Stimulated activated CD4-positive, alpha-beta T cell treated with anti-CD3 and anti-CD28 coated beads, Interleukin-4, amount 100 ng/mL, for 1 hour (primary cell): ENCODE results near the gene OCA2.

Experiments
- DNase-seq: peaks from one replicate; pipeline ENCODE4 v3.0.0-alpha.2; 2020

OCA2 gene

DNA sequence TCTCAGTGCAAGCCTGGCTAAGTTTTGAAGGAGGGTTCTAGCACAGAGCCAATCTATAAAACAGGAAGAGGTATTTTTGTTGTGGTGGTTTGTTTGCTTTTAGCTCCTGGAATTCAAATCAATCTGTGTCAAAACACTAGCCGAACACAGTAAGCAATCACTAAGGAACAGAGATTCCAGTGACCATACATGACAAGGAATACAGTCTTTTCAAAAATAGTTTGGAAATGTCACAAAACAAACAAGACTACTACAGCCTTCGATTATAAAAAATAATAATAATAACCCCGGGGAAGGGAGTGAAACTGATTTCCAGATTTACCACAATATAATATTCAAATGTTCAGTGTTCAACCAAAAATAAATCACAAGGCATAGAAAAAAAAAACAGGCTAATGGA lies 166.5 kb downstream of the OCA2 start:
- DNase-seq = no peak

DNA sequence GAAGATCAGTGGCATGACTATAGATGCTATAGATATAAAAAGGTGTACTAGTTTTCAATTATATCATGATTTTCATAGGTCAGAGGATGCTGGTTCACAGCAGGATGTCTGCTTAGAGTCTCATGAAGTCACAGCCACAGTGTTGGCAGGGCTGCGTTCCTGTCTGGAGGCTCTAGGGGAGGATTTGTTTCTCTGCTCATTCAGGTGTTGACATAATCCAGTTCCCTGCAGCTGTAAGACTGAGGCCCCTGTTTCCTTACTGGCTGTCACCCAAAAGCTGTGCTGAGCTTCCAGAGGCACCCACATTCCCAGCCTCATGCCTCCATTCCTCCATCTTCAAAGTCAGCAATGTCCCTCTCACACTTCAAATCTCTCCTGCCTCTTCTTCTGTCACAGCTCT lies 170.7 kb downstream of the OCA2 start:
- DNase-seq = no peak

DNA sequence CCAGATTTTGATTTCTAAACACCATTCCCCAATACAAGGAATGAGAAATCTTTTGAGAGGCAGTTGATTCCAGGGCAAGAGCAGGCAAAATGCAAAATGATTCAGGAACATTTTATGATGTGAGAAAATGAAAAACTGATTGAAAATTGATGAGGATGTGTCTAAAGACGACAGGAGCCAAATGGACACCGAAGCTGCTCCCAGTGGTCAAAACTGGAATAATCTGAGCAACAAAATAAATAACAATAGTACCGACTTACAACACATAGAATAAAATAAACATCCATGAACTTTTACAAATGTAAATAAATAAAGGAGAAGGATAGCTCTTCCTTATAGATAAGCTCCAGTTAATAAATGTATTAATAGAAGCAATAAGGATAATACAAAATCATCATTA lies 186.8 kb downstream of the OCA2 start:
- no peak for DNase-seq

DNA sequence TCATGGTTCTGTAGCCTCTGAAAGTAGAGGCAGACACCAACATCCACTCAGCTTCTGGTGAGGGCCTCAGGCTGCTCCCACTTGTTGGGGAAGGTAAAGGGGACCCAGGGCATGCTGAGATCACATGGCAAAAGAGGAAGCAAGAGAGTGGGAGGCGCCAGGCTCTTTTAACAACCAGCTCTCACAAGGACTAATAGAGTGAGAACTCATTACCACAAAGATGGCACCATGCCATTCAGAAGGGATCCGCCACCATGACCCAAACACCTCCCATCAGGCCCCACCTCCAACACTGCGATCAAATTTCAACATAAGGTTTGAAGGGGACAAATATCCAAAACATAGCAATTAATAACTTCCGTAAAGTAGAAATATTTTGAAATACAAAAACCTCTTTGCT lies 192.3 kb downstream of the OCA2 start:
- no peak for DNase-seq

DNA sequence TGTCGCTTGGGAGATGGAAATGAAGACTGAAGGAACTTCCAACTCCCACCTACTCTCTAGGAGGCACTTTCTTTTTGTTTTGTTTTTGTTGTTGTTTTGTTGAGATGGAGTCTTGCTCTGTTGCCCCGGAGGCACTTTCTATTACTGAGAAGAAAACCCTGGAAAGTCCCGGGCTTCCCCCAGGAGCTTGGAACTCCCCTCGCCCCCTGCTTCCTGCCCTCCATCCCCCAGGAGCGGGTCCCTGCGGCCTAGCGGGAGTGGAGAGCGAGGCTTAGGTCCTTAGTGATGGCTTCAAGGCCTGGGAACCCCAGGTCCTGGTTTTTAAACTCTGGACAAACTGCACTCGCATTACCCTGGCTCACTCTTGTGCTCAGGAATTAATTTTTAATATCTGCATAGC lies 195.7 kb downstream of the OCA2 start:
- DNase-seq = no peak

DNA sequence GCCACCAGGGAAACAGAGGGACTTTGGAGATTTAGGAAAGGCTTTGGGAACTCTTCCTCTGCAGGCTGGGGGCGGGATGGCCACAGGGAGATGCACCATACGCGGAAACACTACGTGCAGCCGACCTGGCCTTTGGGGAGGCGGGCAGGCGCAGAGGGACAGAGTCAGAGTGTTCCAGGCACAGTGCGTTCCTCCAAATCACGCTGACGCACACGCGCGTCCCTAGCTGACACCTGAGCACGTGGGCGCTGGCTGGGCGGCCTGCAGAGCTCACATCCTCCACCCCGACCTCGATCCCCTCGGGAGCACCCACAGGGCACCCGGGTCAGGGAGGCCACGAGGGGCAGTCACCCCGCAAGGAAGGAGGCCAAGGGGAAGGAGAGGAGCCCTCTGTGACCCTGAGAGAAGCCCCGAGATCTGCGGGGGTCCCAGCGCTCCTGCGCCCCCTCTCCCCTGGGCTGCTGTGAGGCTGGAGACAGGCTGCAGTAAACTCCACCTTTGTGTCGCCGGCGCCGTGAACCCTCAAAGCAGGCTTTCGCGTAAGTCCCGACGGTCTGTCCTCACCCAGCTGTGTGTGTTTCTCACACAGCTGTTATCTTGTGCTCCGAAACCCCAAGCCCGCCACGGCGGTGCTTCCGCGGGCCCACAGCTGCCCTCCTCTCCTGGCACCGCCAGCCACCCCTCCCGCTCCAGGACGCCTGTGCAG lies 196.3 kb downstream of the OCA2 start:
- no peak for DNase-seq

DNA sequence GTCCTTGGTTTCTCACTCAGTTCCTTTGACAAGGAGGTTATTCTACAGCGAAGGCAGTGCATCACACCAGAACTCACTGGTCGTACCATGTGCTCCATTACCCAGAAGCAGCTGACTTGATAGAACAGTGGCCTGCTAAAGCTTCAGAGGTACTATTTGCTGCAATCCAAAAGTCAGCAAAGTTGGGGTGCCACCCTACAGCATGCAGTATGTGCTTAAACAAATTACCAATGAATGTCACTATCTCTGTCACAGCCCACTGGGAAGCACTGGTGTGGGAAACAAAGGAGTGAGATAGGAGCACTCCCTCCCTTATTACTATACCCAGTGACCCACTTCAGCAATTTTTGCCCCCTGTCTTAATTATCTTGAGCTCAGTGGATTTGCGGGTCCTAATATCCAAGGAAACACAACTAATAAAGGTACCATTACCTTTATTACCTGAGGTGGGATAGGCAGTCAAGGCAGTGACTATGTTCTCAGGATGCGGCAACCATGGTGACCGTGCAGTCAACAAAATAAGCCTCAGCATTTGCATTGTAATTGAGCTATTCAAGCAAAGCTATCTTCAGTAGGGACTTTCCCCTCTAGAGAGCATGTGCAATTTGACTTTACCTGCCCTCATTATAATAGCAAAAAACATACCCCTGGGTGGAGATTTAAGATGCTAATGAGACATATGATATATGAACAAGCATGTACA lies 199.4 kb downstream of the OCA2 start:
- DNase-seq = no peak

DNA sequence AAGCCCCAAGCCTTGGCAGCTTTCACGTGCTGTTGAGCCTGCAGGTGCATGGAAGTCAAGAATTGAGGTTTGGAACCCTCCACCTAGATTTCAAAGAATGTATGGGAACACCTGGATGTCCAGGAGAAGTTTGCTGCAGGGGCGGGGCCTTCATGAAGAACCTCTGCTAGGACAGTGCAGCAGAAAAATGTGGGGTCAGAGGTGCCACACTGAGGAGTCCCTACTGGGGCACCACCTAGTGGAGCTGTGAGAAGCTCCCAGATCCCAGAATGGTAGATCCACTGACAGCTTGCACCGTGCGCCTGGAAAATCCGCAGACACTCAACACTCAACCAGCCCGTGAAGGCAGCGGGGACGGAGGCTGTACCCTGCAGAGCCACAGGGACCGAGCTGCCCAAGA lies 201.6 kb downstream of the OCA2 start:
- no peak for DNase-seq

DNA sequence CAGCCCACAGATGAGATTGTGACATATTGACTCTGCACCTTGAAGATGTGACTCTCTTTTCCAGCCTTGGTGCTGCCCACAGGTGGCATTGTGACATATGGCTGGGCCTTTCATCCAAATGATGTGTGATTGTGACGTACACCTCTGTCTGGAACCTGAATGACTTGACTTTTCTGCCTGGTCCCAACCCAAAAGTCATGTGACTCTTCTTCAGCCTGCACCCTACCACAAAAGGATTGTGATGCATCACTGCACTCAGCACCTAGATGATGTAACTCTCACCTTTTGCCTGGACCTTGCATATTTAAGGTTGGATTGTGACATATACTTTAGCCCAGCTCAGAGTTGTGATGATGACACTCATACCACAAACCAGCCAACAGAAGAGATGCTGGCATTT lies 204.5 kb downstream of the OCA2 start:
- no peak for DNase-seq

DNA sequence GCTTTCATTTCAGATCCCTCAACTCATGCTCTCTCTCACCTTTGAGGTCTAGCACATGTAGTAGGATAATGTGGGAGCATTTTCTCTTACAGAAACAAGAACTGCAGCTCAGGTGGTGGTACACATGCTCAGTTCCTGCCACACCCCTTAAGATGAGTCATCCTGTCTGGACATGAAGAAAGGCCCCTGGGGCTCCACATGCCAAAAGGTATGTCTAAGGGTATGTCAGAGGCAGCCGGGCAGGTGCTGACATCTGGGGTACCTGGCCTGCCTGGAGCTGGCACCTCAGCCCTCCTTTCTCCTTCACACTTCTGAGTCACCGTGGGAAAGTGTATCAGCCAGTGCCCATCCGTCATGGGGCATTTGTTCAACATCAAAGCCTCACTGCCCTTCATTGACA lies 209.9 kb downstream of the OCA2 start:
- no peak for DNase-seq

DNA sequence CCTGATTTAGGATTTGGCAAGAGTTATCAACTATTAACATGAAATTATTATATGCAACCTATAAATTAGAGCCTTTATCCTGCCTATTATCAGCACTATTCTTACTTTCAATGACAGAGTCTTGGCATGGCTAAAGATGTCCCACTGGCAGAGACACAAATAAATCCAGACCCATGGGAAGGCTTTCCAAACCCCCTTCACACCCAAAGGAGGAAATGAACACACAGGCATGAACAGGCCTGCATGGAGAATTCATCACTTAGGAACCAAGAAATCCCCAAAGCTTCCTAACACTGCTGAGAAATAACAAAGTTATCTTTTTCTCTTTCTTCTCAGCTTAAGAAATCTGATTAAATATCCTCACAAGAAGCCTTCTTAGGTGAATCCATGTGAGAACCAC lies 213.9 kb downstream of the OCA2 start:
- no peak for DNase-seq

DNA sequence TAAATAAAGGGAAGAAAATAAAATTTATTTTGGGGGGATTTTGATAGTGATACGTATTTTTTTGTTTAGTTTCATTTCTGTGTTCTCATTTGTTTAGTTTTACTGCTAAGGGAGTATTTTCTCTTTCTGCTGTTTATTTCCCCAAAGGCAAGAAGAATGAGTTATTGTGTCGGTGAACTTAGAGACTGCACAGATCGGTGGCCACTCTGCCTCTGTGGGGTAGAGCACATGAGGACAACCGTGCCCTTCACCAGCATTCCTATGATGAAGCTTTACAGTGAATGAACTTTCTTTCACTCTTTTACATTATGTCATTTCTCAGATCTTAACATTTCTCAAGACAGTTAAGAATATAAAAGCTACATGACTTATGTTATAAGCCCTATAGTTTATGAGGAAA lies 214.4 kb downstream of the OCA2 start:
- DNase-seq = no peak

DNA sequence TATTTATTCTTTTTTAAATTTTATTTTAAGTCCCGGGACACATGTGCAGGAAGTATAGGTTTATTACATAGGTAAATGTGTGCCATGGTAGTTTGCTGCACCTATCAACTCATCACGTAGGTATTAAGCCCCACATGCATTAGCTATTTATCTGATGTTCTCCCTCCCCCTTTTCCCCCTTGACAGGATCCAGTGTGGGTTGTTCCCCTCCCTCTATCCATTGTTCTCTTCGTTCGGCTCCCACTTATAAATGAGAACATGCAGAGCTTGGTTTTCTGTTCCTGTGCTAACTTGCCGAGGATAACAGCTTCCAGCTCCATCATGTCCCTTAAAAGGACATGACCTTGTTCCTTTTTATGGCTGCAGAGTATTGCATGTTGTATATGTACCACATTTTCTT lies 220.3 kb downstream of the OCA2 start:
- DNase-seq = no peak

DNA sequence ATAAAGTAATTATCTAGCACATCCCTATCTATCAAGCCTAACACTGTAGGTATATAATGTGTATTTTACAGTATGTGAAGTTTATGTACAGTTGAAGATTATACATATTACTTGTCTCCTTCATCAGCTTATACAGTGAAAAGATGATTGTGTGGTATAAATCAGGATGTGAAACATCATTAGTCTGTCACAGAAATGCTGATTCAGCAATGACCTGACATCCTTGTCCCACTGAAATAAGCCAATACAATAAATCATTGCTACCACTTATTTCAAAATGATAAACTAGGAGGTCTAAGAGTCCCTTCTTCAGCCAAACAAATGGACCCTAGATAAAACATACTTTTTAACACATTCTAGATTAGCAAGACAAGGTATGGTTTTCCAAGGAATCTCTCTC lies 225.3 kb downstream of the OCA2 start:
- DNase-seq = no peak

DNA sequence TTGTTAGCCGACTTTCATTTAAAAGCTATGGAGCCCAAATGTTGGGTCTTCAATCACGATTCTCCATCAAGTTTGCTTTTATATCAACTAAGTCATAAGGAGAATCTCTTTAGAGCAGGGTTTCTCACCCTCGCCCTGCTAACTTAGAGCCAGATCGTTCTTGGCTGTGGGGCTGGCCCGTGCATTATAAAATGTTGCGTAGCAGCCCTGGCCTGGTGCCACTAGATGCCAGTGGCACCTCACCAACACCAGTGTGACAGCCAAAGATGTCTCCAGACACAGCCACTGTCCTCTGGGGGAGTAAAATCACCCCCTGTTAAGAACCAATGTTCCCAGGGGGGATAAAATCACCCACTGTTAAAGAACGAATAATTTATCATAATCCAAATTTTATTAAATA lies 226.1 kb downstream of the OCA2 start:
- DNase-seq = no peak

DNA sequence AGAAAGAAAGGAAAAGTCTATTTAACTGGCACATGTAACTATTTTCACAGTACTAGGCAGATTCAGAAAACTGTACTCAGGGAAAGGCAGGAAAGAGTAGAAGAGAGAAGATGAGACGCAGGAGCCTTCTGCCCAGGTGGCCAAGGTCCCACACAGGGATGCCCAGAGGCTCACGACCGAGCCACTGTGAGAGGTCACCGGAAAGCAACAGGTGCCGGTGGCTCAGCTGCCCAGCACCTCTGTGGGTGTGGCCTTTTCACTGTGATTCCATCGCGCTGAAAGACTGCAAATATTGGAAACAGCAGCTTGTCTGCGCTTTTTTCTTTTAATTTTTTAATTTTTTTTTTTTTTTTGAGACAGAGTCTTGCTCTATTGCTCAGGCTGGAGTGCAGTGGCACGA lies 226.8 kb downstream of the OCA2 start:
- DNase-seq = no peak

DNA sequence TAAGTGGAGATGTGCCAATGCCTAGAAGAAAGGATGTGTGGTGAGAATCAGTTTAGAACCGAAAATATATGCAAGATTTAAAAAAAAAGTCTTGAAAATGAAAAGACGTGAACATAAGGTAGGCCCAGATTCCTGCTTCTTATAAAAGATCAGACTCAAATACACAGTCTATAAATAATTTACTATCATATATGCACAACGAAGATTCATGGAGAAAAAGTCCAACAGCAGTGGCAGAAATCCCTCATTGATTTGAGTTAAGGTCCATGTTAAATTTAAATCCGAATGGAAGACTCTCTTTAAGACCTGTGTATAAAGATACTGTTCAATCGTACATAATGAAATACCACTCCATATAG lies 227.2 kb downstream of the OCA2 start:
- no peak for DNase-seq

DNA sequence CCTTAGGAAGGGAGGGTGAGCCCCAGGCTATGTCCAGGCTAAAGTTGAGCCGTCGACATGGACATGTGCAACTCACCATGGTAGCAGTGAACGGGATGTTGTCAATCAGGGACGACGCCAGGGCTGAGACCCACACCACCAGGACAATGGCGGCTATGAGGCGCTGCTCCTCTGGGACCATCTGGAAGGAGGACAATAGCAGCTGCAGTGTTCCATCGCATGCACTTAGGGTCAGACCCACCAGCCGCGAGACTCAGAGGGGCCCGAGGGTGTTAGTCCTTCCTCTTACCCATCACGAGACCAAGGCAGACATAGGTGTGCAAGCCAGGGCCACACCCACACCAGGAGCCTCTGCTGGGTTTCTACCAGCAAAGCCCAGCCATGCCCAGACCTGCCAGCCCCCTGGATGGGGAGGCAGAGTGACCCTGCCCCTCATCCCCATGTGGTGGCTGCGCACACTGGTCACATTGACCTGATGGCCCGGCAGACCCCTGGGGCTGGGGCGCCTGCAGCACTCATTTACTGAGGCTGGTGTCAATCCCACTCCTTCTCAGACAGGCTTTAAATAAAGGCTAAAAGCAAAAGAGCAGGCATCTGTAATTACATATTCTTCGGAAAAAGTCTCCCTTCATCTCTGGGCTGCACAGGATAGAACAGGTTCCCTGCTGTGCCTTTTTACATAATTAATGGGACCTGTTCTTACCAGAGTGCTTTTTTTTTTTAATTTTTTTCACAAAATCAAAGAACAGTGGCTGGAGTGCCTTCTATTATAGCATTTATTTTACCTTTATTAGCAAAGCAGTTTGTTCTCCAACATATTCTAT lies 227.8 kb downstream of the OCA2 start:
- DNase-seq = no peak

DNA sequence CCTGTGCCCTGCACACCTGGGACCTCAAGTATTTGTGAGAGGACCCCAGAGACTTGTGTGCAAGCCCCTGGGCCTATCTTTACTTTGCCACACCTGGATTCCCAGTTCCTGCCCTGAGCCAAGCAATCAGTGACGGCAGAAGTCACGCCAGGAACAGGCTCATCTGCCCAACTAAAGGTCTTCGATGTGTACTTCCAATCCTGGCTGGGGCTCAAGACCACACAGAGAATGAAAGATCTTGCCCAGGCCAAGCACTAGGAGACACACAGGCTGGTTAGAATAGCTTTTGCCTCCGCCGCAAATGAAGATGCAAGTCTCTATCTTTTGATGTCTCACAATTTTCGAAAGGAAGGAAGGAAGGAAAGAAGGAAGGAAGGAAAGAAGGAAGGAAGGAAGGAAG lies 228.8 kb downstream of the OCA2 start:
- no peak for DNase-seq

DNA sequence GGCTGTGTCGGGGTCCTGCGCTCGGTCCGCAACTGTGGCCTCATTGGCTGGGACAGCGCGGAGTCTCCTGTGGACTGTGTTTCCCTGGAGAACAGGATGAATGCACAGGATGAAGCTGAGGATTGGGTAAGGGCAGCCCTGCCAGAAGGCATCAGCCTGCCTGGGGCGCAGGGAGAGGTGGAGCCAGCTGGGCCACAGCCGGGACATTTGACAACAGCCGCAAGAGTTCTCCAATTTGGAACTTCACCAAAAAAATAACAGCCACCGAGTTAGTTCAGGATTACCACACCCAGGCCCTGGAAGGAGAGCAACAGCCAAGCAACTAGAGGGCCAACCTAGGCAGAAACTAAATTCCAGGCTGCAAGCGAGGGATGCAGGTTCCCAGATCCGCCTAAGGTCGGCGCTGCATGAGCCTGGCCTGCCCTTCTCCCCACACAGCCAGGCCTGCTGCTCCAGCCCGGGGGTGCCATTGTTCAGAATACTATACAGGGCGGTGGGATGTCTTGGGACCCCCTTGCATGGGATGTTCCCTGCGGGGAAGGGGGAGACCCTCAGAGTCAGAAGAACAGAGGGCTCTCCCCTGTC lies 229.3 kb downstream of the OCA2 start:
- no peak for DNase-seq

DNA sequence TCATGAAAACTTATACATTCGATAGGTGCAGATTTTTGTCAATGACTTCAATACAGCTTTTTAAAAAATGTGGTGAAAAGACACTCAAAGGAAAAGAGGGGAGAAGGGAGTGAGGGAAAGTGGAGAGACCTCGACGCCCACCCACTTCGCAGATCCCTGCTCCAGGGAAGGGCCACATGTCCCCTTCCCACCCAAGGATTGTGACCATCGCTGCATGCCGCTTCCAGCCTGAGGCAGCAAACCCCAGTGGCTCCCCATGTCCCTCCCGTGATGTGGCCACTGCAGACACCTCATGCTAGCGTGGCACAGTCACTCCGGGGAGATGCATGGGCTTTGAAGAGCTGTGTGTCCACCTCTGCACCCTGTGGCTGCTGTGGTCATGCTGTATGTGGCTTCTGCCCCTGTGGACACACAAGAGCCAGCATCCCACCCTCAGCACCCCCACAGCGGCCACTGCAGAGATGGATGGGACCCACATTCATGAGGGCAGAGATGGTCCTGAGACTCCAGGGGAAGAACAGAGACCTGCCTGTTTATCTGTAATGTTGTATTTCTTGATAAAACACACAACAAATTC lies 230.2 kb downstream of the OCA2 start:
- DNase-seq = no peak

DNA sequence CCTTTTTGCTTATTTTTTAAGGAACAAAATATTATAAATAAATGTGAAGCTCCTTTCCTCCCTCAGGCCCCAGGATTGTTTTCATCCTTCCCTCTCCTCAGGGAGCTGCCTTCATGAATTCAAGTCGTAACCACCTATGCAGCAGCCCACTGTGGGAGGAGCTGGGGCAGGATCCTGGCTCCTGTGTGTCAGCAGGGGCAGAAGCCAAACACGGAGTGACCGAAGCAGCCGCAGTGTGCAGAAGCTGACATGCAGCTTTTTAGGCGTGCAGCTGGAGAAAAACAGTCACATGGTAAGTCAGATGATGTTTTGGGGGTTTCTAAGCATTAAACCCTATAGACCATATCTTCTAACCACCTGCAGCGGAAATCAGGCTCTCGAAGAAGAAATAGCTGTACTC lies 231.3 kb downstream of the OCA2 start:
- DNase-seq = no peak

DNA sequence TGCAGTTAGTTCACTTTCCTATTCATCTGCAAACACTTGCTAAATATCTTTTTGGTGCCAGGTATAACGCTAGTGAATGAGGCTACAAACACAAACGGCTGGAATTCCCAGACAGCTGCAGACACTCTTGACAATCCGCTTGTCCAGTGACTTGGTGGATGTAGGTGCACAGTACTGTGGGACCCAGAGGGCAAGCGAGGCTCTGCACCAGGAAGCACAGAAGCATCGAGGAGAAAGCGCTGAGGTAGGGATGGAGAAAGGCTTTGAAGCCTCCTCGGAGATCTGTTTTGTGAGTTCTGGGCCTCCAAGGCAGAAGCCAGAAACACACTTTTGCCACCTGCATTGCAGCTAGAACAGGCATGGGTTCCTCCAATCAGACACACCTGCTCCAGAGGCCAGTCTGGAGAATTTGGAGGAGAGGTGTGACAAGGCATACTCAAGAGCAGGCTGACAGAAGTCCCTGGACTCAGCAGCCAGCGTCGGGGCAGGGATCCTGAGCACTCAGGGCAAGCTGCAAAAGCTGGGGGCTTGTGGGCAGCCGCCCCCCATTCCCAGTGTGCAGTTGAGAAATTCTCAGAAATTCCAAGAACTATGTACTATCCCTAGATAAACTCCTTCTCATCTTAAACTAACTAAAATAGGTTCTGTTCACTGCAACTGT lies 232.5 kb downstream of the OCA2 start:
- no peak for DNase-seq
